DMS79 (cell line): Measurements from ENCODE around the gene THBS4.
A peak's percentile ranks its signal among the peaks of the same experiment; 100 is the strongest.
"Not testable (repeated sequence)": the region's sequence is repeated elsewhere in the genome, so short reads cannot be mapped to it uniquely, and the experiment has no call there.

Source experiments
- DNase-seq: peaks from one replicate; lab custom pipeline; 2025; lab: John Stamatoyannopoulos, UW

The THBS4 gene

GRCh38 chr5:80076131-80077050 is 41.2 kb downstream of the THBS4 start:
- no peak for DNase-seq

GRCh38 chr5:80077051-80077714 is 42.0 kb downstream of the THBS4 start:
- no peak for DNase-seq

- DNase-seq = no peak
Observed at GRCh38 chr5:80078921-80079320, 43.8 kb downstream of the THBS4 start.

GRCh38 chr5:80082281-80082680 is 47.1 kb downstream of the THBS4 start:
- no peak for DNase-seq

GRCh38 chr5:80082731-80083100 is 47.6 kb downstream of the THBS4 start:
- DNase-seq = peak; percentile 72

- DNase-seq = peak; percentile 49
Observed at GRCh38 chr5:80083101-80083890, 48.1 kb downstream of the THBS4 start.

- DNase-seq = no peak
Observed at GRCh38 chr5:80090884-80091166, 55.7 kb downstream of the THBS4 start.

- DNase-seq = peak; percentile 3
Observed at GRCh38 chr5:80091792-80092192, 56.6 kb downstream of the THBS4 start.

GRCh38 chr5:80092486-80093107 is 57.4 kb downstream of the THBS4 start:
- no peak for DNase-seq

- DNase-seq = no peak
Observed at GRCh38 chr5:80093796-80094195, 58.6 kb downstream of the THBS4 start.

- DNase-seq = no peak
Observed at GRCh38 chr5:80094236-80094738, 59.1 kb downstream of the THBS4 start.

- DNase-seq = no peak
Observed at GRCh38 chr5:80097451-80097850, 62.3 kb downstream of the THBS4 start.

- no peak for DNase-seq
Observed at GRCh38 chr5:80101993-80102392, 66.8 kb downstream of the THBS4 start.

GRCh38 chr5:80103371-80103770 is 68.2 kb downstream of the THBS4 start:
- no peak for DNase-seq

GRCh38 chr5:80105698-80106439 is 70.7 kb downstream of the THBS4 start:
- DNase-seq = no peak

GRCh38 chr5:80106916-80107315 is 71.8 kb downstream of the THBS4 start:
- no peak for DNase-seq

GRCh38 chr5:80109646-80110478 is 74.7 kb downstream of the THBS4 start:
- peak; percentile 83 for DNase-seq

- not testable (repeated sequence) for DNase-seq
Observed at GRCh38 chr5:80111376-80111990, 76.3 kb downstream of the THBS4 start.

- no peak for DNase-seq
Observed at GRCh38 chr5:80114860-80115259, 79.7 kb downstream of the THBS4 start.

GRCh38 chr5:80116000-80116399 is 80.9 kb downstream of the THBS4 start:
- DNase-seq = no peak
